Lower lobe of right lung (tissue), 2 donors: Measurements from ENCODE around the gene GOT1. TPM values are rescaled to one million over a fixed set of nuclear protein-coding genes. Genes with fewer than 3 reads are reported as not detected.

Experiments
- ATAC-seq, 2 donors: fragments of 200-7000 bp; cut with Tn5 transposase; one replicate each; pipeline ENCODE4 v1.9.1; 2020 to 2022; ENCODE audit warnings: mild to moderate bottlenecking in 2 of 2, moderate library complexity in 2 of 2
- DNase-seq: peaks from one replicate; pipeline ENCODE4 v3.0.0-alpha.2; 2020
- H3K27ac ChIP-seq: fragments of 200-600 bp; one replicate; pipeline ENCODE4 v1.8.0; 2022
- H3K27me3 ChIP-seq: fragments of 200-600 bp; one replicate; pipeline ENCODE4 v1.8.0; 2022; ENCODE audit warnings: low read depth
- H3K36me3 ChIP-seq: fragments of 200-600 bp; one replicate; pipeline ENCODE4 v1.8.0; 2022; ENCODE audit warnings: mild to moderate bottlenecking
- H3K4me1 ChIP-seq: fragments of 200-600 bp; one replicate; pipeline ENCODE4 v1.8.0; 2022
- H3K4me3 ChIP-seq: fragments of 200-600 bp; one replicate; pipeline ENCODE4 v1.8.0; 2022; ENCODE audit warnings: mild to moderate bottlenecking
- H3K9me3 ChIP-seq: fragments of 200-600 bp; one replicate; pipeline ENCODE4 v1.8.0; 2022
- CTCF ChIP-seq: fragments of 200-600 bp; IDR thresholded peaks from one replicate; pipeline ENCODE4 v1.8.0; 2022; ENCODE audit warnings: antibody characterized with exemption, mild to moderate bottlenecking
- intact Hi-C: fragments of 100-400 bp; cut with DNase I; formaldehyde crosslinking; loops from one replicate; pipeline ENCODE4 v1.11.0; 2022
- total RNA-seq: library from RNA; stranded (reverse); fragmentation: NEBNext Ultra II Directional; extraction: Animal tissue kit (Norgen Biotek cat#: 25700); gene quantifications from one replicate; pipeline ENCODE4 v1.2.1, GENCODE V29; 2021
- donor health status: DM: no; HTN: yes; CAD: no; lungs with severe emphysema.

GOT1 gene
- total RNA-seq, 1 donor from 2014 or later: 16.9 TPM

GRCh38 chr10:99393036-99393435 is 37.4 kb downstream of the GOT1 start:
- DNase-seq (no peak), ATAC-seq (no peak)
- H3K36me3 ChIP-seq: peaks cover 18% of the 10 kb centered on the region
- no peak overlapping the region for H3K27ac ChIP-seq
- H3K27me3 ChIP-seq: no peaks in the 10 kb centered on the region
- TF ChIP-seq CTCF: no peak
- H3K9me3 ChIP-seq: no peaks in the 10 kb centered on the region
- H3K4me1 ChIP-seq: peaks cover 14% of the 10 kb centered on the region
- H3K4me3 ChIP-seq: no peak overlapping the region
- intact Hi-C loops: no loop called here

- intact Hi-C loops: no loop called here
- no peak overlapping the region for H3K27ac ChIP-seq
- H3K4me1 ChIP-seq: peaks cover 14% of the 10 kb centered on the region
- no peaks in the 10 kb centered on the region for H3K9me3 ChIP-seq
- ATAC-seq (no peak), DNase-seq (no peak)
- H3K36me3 ChIP-seq: peaks cover under 1% of the 10 kb centered on the region
- no peaks in the 10 kb centered on the region for H3K27me3 ChIP-seq
- H3K4me3 ChIP-seq: no peak overlapping the region
- no peak for TF ChIP-seq CTCF
Observed at GRCh38 chr10:99391346-99391745, 39.1 kb downstream of the GOT1 start.

- DNase-seq: no peak
- intact Hi-C loops: no loop called here
- no peak for TF ChIP-seq CTCF
- H3K9me3 ChIP-seq: no peaks in the 10 kb centered on the region
- peaks cover 7% of the 10 kb centered on the region for H3K4me1 ChIP-seq
- no peaks in the 10 kb centered on the region for H3K36me3 ChIP-seq
- no peaks in the 10 kb centered on the region for H3K27me3 ChIP-seq
- H3K27ac ChIP-seq: no peak overlapping the region
- ATAC-seq: no peak
- no peak overlapping the region for H3K4me3 ChIP-seq
Observed at GRCh38 chr10:99389729-99390480, 40.5 kb downstream of the GOT1 start.

- Histone ChIP-seq H3K27ac (no peak overlapping the region), H3K9me3 (no peaks in the 10 kb centered on the region), H3K27me3 (no peaks in the 10 kb centered on the region), H3K4me3 (no peak overlapping the region), H3K36me3 (no peaks in the 10 kb centered on the region), H3K4me1 (peaks cover 5% of the 10 kb centered on the region)
- TF ChIP-seq CTCF: no peak
- intact Hi-C loops: no loop called here
- no peak for ATAC-seq
- no peak for DNase-seq
Observed at GRCh38 chr10:99387541-99387940, 42.9 kb downstream of the GOT1 start.

- H3K27ac ChIP-seq: no peak overlapping the region
- H3K4me1 ChIP-seq: peaks cover under 1% of the 10 kb centered on the region
- H3K36me3 ChIP-seq: no peaks in the 10 kb centered on the region
- H3K4me3 ChIP-seq: no peak overlapping the region
- H3K9me3 ChIP-seq: no peaks in the 10 kb centered on the region
- no peaks in the 10 kb centered on the region for H3K27me3 ChIP-seq
- no peak for ATAC-seq
- TF ChIP-seq CTCF: no peak
- DNase-seq: no peak
- intact Hi-C loops: no loop called here
Observed at GRCh38 chr10:99387071-99387470, 43.4 kb downstream of the GOT1 start.
